Retina (tissue), 1 donor: ENCODE results near the gene CFAP57.

Experiments used
- DNase-seq: peaks from one replicate; pipeline ENCODE4 v3.0.0-alpha.2; 2016

Gene CFAP57

DNA sequence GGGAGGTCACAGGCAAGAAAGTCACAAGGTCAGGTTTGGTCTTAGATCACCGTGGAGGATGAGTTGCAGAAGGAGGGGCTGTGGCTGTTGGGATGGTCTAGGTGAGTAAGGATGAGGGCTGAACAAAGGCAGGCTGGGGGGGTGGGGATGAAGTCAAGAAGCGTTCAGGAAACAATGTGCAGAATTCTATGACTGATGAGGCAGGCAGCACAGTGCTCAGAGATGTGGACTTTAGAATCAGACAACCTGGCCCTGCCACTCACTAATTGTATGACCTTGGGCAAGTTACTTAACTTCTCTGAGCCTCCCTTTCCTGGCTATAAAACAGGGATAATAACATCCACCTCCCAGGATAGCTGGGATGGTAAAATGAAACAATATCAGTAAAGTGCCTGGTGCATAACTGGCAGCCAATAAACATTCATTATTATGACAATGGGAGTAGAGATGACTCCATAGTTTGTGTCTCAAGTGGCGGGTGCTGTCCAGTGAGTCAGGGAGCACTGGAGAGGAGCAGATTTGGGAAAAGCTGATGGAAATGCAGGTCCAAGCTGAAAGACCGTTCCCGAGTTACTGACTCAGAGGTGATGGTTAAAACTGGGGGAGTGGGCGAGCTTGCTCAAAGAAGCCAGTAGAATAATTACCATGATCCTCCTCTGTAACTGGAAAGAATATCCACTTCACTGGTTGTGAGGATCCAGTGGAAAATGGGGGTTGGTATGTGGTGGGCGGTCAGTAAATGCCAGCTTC is 130.8 kb downstream of the CFAP57 start:
- DNase-seq, result no peak

DNA sequence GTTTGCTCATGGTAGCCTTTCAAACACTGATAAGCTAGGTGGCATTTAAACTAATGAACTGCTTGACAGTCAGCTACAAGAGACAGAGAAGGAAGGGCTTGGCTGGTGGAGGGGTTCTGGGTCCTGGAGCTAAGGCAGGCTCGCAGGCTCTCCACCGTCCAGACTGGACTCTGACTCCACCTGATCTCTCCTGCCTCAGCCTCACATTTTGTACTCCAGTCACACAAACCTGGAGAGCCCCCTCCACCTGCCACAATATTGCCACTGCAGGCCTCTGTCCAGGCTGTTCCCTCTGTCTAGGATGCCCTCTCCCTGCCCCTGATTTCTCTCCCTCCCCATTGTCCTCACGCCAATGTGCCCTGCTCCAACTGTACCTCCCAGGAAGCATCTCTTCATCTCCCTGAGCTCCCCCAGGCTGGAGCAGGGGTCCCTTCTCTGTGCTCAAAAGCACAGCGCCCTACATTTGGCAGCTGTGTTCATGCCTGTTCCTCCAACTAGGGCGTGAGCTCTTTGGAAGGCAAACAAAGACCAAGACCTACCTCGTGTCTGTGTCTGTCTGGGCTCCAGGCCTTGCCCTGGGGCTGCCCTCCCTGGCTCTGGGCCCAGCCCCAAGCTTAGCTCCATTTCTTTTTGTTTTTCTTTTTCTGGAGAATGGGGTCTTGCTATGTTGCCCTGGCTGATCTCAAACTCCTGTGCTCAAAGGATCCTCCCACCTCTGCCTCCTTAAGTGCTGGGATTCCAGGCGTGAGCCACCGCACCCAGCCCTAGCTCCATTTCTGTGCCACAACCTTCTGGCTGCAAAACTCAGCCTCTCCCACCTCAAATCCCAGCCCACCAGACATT is 131.6 kb downstream of the CFAP57 start:
- DNase-seq, result no peak
